GM12875 (cell line): ENCODE data around the gene STOML2.
A peak's percentile ranks its signal among the peaks of the same experiment; 100 is the strongest.

Experiments
- H3K4me3 ChIP-seq: one replicate; pipeline ENCODE4 v1.5.1; 2011; ENCODE audit warnings: low read depth, low read length, control low read depth
- CTCF ChIP-seq: IDR thresholded peaks from 2 replicates; pipeline ENCODE4 v1.5.1; 2011; ENCODE audit warnings: low read depth, mild to moderate bottlenecking, control low read depth, inconsistent platforms, low read length, moderate library complexity, borderline replicate concordance; ENCODE audit not compliant: insufficient read depth

STOML2 gene

DNA sequence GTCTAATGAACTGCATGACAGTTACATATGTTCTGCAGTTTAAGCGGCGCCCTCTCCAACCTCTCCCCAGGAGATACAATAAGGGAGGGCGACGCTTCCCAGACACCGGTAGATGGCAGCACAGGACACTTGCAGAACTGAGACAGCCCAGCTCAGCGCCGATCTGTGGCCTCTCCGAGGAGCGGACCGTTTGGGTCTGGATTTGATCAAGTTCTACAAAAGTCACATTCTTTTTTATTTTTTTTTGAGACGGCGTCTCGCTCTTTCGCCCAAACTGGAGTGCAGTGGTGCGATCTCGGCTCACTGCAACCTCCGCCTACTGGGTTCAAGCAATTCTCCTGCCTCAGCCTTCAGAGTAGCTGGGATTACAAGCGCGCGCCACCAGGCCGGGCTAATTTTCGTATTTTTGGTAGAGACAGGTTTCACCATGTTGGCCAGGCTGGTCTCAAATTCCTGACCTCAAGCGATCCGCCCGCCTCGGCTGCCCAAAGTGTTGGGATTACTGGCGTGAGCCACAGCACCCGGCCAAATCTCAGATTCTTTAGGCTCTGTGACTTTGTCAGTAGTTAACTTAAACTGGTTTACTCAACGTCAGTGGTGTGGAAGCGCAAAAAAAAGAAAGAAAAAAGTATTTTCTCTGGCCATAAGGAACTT, 14.1 kb upstream of the STOML2 start:
- H3K4me3 ChIP-seq: no peak overlapping the region
- peak; percentile 84 for TF ChIP-seq CTCF

DNA sequence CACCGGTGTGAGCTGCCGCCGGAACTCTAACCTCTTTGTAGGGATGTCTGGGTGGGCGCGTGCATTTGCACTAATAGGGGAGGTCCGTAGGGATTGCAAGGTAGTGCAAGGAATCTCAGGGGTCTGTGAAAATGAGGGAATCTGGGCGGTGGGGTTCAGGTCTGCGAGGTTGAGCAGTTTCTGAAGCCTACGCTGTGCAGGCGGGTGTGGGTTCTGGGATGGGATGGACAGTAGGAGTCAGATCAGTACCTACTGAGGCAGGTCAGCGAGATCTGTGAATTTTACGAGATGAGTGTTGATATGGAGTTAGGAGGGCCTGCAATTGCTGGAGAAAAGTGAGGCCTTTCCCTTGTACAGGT, 13.6 kb upstream of the STOML2 start:
- no peak overlapping the region for H3K4me3 ChIP-seq
- no peak for TF ChIP-seq CTCF

- peak within 1 kb of the TSS; percentile 67 for H3K4me3 ChIP-seq
- no peak for TF ChIP-seq CTCF
Measured at GRCh38 chr9:35115680-35116538, 13.0 kb upstream of the STOML2 start, which contains the start of gene ATOSB. Gene ATOSB (minus strand): TSS chr9:35115862. CDS start chr9:35108274, 7,588 bp downstream.

DNA sequence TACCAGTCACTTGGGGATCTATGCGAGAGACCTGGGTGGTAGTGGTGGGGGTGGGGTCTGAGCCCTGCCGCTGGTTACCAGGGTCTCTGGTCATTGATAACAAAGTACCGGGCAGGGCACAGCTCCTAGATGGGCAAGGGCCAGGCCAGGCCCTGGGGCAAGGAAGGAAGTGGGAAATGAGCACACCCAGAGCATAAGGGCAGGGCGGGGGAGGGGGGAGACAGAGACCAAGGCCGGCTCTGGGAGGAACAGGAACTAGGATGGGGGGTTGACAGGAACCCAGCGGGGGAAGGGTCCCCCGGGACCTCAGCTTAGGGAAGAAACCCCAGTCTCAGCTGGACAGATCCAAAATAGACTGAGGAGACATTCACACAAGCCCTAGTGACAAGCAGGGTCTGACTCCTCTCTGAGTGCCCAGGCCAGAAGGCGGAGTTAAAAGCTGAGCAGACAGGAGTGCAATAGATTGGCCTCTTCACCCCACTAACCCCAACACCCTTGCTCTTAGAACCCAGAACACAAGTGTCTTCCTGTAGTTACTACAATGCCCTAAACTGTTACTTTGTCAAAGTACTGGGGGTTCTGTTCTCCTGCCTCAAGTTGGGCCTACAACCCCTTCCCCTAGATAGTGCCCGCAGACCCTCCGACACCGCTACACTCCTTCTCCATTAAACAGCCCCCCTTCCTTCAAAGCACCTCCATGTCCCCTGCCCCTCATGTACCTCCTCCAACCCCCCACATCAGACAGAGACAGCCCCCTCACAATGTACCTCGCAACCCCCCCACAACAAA, 12.1 kb upstream of the STOML2 start:
- peak overlapping the region; percentile 67 for H3K4me3 ChIP-seq
- no peak for TF ChIP-seq CTCF

GRCh38 chr9:35114113-35114839, 11.3 kb upstream of the STOML2 start:
- peak overlapping the region; percentile 67 for H3K4me3 ChIP-seq
- no peak for TF ChIP-seq CTCF

DNA sequence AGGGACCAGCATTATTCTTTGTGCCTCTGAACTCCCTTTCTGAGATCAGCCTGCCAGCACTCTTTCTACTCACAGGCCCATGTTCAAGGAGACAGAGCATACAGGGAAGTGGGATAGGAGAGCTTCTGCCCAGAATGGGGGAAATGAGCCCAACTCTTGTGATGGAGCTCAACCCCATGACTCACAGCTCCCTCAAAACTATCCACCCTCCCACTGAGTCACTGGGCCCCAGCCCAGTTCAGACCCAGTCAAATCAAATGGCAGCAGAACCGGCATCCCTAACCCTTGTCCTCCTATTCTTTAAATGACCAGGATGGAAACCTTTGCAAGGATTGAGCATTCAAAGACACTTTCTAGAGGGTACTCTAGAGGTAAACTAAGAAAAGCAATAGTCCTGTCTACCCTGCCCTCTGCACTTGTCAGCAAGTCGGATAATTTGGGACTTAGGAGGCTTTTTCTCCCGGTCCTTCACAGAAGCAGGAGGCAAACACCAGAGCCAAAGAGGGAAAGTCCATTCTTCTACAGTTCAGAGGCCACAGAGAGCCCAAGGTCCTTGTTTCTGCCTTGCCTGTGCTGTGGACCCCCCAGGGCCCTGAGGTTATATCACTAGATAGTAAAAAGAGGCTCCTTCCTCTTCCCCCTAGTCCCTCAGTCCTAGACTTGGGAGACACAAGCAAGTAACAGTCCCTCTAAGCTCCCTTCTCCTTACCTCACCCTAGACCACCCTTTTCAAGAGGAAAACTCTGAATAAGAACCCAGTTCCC, 9.5 kb upstream of the STOML2 start:
- H3K4me3 ChIP-seq: no peak overlapping the region
- TF ChIP-seq CTCF: no peak
